ENCODE results near the gene TANGO2.

DNA sequence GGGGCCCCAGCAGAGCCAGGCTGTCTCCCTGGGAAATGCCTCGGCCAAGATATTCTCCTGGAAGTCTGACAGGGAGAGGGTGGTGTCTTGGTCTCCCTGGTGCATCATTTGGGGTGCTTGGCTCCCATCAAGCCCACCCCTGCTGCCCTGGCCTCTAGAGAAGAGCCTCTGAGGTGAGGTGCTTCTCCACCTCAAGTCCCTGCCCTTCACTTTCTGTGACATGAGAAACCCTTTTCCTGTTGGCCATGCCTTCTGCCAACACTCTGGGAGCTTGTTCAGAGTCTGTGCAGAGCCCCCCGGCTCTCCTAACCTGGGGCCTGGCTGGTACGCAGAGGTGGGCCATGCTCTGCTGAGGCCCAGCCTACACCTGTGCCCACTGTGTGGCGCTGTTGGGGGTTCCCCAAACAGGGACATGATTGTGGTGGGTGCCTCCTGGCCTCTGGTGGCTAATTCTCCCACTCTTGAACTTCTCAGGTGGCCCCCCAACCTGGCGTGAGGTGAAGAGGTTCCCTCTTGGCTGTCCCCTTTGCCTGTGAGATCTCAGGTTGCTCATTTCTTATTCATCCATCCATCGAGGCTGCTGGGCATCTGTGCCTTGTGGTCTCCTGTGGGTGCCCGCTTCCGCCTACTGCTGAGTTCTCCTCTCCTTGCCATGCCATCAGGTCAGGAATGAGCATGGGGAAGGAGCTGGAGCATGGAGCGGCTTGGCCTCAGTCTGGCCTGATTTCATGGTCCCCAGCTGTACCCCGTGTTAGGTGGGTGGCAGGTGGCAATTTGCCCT is 40.0 kb downstream of the TANGO2 start:
- TF ChIP-seq POLR2A (IDR thresholded peaks at IDR 0.05; ENCODE audit: low read length) (no peak), GATA1 (IDR thresholded peaks at IDR 0.05; ENCODE audit: low read depth, low read length) (no peak)
